ENCODE results near the gene TMEM175.
"Not testable (repeated sequence)": the region's sequence is repeated elsewhere in the genome, so short reads cannot be mapped to it uniquely, and the experiment has no call there.

Gene TMEM175

GRCh38 chr4:917466-917865 is 14.8 kb upstream of the TMEM175 start (continued):
- no peak for TF ChIP-seq ZBTB10 (tag by site-specific recombination; IDR thresholded peaks at IDR 0.05)
- TF ChIP-seq ZSCAN18 (tag by site-specific recombination; IDR thresholded peaks at IDR 0.05), result no peak
- TF ChIP-seq, protein P1, sequence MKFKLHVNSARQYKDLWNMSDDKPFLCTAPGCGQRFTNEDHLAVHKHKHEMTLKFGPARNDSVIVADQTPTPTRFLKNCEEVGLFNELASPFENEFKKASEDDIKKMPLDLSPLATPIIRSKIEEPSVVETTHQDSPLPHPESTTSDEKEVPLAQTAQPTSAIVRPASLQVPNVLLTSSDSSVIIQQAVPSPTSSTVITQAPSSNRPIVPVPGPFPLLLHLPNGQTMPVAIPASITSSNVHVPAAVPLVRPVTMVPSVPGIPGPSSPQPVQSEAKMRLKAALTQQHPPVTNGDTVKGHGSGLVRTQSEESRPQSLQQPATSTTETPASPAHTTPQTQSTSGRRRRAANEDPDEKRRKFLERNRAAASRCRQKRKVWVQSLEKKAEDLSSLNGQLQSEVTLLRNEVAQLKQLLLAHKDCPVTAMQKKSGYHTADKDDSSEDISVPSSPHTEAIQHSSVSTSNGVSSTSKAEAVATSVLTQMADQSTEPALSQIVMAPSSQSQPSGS (tag by site-specific recombination; IDR thresholded peaks at IDR 0.05; ENCODE audit: low read depth), result no peak

DNA sequence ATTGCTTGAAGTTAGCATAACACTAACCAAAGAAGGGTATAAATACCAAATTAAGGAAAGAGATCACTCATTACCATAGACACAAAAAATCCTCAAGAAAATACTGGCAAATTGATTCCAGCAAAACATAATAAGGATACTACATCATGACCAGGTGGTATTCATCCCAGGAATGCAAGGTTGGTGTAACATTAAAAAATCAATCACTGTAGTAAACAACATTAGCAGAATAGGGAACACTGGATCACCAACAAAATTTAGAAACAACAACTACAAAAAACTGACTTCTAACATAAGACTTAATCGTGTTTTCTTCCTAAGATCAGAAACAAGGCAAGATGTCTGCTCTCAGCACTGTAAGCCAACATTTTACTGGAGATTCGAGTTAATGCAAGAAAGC is 14.3 kb upstream of the TMEM175 start:
- H3K9me3 ChIP-seq (ENCODE audit: control insufficient read depth, insufficient read depth, low read depth, low read length), result no peaks in the 10 kb centered on the region
- H3K4me3 ChIP-seq (ENCODE audit: low read depth, low read length), result no peak overlapping the region
- no peak for TF ChIP-seq ZNF548 (tag by site-specific recombination; IDR thresholded peaks at IDR 0.05)
- no peak for TF ChIP-seq ZNF768 (tag by site-specific recombination; IDR thresholded peaks at IDR 0.05)
- TF ChIP-seq, protein P2, sequence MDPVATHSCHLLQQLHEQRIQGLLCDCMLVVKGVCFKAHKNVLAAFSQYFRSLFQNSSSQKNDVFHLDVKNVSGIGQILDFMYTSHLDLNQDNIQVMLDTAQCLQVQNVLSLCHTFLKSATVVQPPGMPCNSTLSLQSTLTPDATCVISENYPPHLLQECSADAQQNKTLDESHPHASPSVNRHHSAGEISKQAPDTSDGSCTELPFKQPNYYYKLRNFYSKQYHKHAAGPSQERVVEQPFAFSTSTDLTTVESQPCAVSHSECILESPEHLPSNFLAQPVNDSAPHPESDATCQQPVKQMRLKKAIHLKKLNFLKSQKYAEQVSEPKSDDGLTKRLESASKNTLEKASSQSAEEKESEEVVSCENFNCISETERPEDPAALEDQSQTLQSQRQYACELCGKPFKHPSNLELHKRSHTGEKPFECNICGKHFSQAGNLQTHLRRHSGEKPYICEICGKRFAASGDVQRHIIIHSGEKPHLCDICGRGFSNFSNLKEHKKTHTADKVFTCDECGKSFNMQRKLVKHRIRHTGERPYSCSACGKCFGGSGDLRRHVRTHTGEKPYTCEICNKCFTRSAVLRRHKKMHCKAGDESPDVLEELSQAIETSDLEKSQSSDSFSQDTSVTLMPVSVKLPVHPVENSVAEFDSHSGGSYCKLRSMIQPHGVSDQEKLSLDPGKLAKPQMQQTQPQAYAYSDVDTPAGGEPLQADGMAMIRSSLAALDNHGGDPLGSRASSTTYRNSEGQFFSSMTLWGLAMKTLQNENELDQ (tag by site-specific recombination; IDR thresholded peaks at IDR 0.05; ENCODE audit: low read depth), result no peak
- TF ChIP-seq ZNF623 (tag by site-specific recombination; IDR thresholded peaks at IDR 0.05), result no peak
- peaks cover 0 to 8% of the 10 kb centered on the region in 2 experiments; a peak in 1 of 3 replicates for H3K36me3 ChIP-seq (ENCODE audit: control insufficient read depth in 2 of 2, insufficient read depth in 1 of 2, low read length in 2 of 2)
- CTCF ChIA-PET, result no interaction called here
- POLR2A ChIA-PET, result interaction anchor here (1.4 kb wide), 1 partner anchor 14 kb away, joined by 3 read pairs; the partner anchor contains the start of genes GAK and TMEM175
- H3K27ac ChIP-seq (ENCODE audit: extremely low read depth, low read depth, low read length), result no peak overlapping the region
- H3K4me1 ChIP-seq (ENCODE audit: control insufficient read depth, insufficient read depth, low read length), result no peaks in the 10 kb centered on the region

DNA sequence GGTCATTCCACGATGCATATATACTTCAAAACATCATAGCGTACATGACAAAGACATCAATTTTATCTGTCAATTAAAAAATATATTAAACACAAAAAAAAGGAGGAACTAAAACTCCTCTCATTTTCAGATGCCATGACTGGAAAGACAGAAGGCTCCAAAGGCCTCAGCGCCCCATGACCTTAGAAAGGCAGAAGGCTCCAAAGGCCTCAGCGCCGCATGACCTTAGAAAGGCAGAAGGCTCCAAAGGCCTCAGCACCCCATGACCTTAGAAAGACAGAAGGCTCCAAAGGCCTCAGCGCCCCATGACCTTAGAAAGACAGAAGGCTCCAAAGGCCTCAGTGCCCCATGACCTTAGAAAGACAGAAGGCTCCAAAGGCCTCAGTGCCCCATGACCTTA is 13.7 kb upstream of the TMEM175 start:
- H3K9me3 ChIP-seq (ENCODE audit: control insufficient read depth, insufficient read depth, low read depth, low read length); CTCF ChIA-PET; H3K36me3 ChIP-seq (ENCODE audit: control insufficient read depth in 2 of 2, insufficient read depth in 1 of 2, low read length in 2 of 2); H3K4me3 ChIP-seq (ENCODE audit: low read depth, low read length); H3K4me1 ChIP-seq (ENCODE audit: control insufficient read depth, insufficient read depth, low read length); H3K27ac ChIP-seq (ENCODE audit: extremely low read depth, low read depth, low read length): not testable (repeated sequence)
- POLR2A ChIA-PET, result interaction anchor here (1.4 kb wide), 1 partner anchor 14 kb away, joined by 3 read pairs; the partner anchor contains the start of genes GAK and TMEM175

DNA sequence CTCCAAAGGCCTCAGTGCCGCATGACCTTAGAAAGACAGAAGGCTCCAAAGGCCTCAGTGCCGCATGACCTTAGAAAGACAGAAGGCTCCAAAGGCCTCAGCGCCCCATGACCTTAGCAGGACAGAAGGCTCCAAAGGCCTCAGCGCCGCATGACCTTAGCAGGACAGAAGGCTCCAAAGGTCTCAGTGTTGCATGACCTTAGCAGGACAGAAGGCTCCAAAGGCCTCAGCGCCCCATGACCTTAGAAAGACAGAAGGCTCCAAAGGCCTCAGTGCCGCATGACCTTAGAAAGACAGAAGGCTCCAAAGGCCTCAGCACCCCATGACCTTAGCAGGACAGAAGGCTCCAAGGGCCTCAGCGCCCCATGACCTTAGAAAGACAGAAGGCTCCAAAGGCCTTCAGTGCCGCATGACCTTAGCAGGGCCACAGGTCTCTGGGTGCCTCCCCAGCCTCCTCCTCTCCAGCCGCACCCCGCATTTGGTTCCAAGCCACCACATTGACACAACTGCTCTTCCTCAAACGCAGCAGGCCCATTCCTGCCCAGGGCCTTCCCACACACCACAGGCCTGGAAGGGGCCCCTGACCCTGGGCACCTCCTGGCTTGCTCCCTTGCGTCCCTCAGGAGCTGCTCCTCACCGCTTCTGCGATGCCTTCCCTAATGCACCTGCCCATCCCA is 13.1 kb upstream of the TMEM175 start:
- H3K4me3 ChIP-seq (ENCODE audit: low read depth, low read length); H3K36me3 ChIP-seq (ENCODE audit: control insufficient read depth in 2 of 2, insufficient read depth in 1 of 2, low read length in 2 of 2); H3K27ac ChIP-seq (ENCODE audit: extremely low read depth, low read depth, low read length); H3K9me3 ChIP-seq (ENCODE audit: control insufficient read depth, insufficient read depth, low read depth, low read length); POLR2A ChIA-PET; H3K4me1 ChIP-seq (ENCODE audit: control insufficient read depth, insufficient read depth, low read length); CTCF ChIA-PET: not testable (repeated sequence)

Measured in HEK293 (cell line).